Kidney (tissue), 22 donors: ENCODE data around the gene CXCL6. TPM values are rescaled to one million over a fixed set of nuclear protein-coding genes. Genes with fewer than 3 reads are reported as not detected.

Source experiments
- DNase-seq, 5 donors: peaks; one replicate each; pipeline ENCODE4 v3.0.0-alpha.2; 2013 to 2020
- FAIRE-seq: peaks from 2 replicates; lab custom pipeline; 2012; peaks lifted over from hg19 to GRCh38; lab: Jason Lieb, UNC
- H3K27ac ChIP-seq, 2 donors: one replicate each; pipeline ENCODE4 v1.7.0; 2013; ENCODE audit warnings: low read depth in 2 of 2, low read length in 2 of 2, inconsistent platforms in 1 of 2
- H3K27me3 ChIP-seq: one replicate; pipeline ENCODE4 v1.7.1; 2013; ENCODE audit warnings: low read length, inconsistent platforms; ENCODE audit not compliant: control insufficient read depth, insufficient read depth
- H3K36me3 ChIP-seq, 3 donors: one replicate each; pipeline versions ENCODE4 v1.7.0 to v1.7.1; 2013; ENCODE audit warnings: low read length in 3 of 3, control low read depth in 1 of 3, inconsistent platforms in 1 of 3; ENCODE audit not compliant: insufficient read depth in 3 of 3, control insufficient read depth in 2 of 3
- H3K4me1 ChIP-seq, 3 donors: one replicate each; pipeline versions ENCODE4 v1.7.0 to v1.7.1; 2013; ENCODE audit warnings: low read length in 3 of 3, inconsistent platforms in 1 of 3, low read depth in 1 of 3; ENCODE audit not compliant: control insufficient read depth in 2 of 3, insufficient read depth in 2 of 3
- H3K4me3 ChIP-seq, 3 donors: one replicate each; pipeline versions ENCODE4 v1.7.0 to v1.8.1; 2013; ENCODE audit warnings: low read length in 3 of 3, control low read depth in 1 of 3, inconsistent platforms in 1 of 3
- H3K9ac ChIP-seq, 3 donors: one replicate each; pipeline versions ENCODE4 v1.7.0 to v1.7.1; 2013; ENCODE audit warnings: low read length in 3 of 3, control low read depth in 1 of 3, inconsistent platforms in 1 of 3
- H3K9me3 ChIP-seq, 3 donors: one replicate each; pipeline versions ENCODE4 v1.7.0 to v1.7.1; 2013; ENCODE audit warnings: low read length in 3 of 3, control low read depth in 1 of 3, inconsistent platforms in 1 of 3; ENCODE audit not compliant: control insufficient read depth in 2 of 3, insufficient read depth in 1 of 3
- CTCF ChIP-seq: IDR thresholded peaks from 3 replicates; pipeline ENCODE4 v1.5.1; 2012; ENCODE audit warnings: mild to moderate bottlenecking, moderate library complexity, borderline replicate concordance; ENCODE audit not compliant: insufficient read depth; ENCODE audit errors: extremely low read depth
- intact Hi-C: fragments of 100-400 bp; cut with DNase I; formaldehyde crosslinking; loops from one replicate; pipeline ENCODE4 v1.11.1; 2022
- long read RNA-seq, 10 donors: library from polyadenylated mRNA in 1 of 10; unstranded in 1 of 10; transcript quantifications; one replicate each; pipeline ENCODE4 v2.0.0 and lab custom pipeline, GENCODE V29; 2021 to 2026
- polyA plus RNA-seq: library from polyadenylated mRNA; stranded (reverse); fragments of 350-450 nt; fragmentation: Illumina TruSeq; extraction: RNeasy Lipid Tissue Mini Kit (QIAGEN cat#74804); gene quantifications from one replicate; pipeline ENCODE4 v1.2.3, GENCODE V29; 2014; ENCODE audit warnings: low read depth, low replicate concordance; ENCODE audit not compliant: insufficient read depth
- total RNA-seq: library from RNA; stranded (reverse); fragmentation: NEBNext Ultra II Directional; extraction: Animal tissue kit (Norgen Biotek cat#: 25700); gene quantifications from one replicate; pipeline ENCODE4 v1.2.1, GENCODE V29; 2021
- donor health status: control.
- donor health status: control.
- donor health status: control.
- donor health status: control.
- donor health status: control.
- donor health status: DM: yes; HTN: yes; CAD: no.
- donor health status: Normal renal cell carcinoma (clear cell type).

CXCL6 gene
- total RNA-seq (8.2 TPM), polyA plus RNA-seq (1.1 TPM)
- long read RNA-seq, donor 1, result 0 reads
- long read RNA-seq, donor 2, result 0 reads
- long read RNA-seq, donor 3, result 0 reads
- long read RNA-seq, donor 4, result 0 reads
- long read RNA-seq, donor 5, result 0 reads
- long read RNA-seq, donor 6, result 0 reads
- long read RNA-seq, donor 7, transcript CXCL6-201 (4 exons, 1,718 nt), result major isoform, 8 of 10 reads
- long read RNA-seq, donor 7, partial matches to known transcripts, result 1 of 10 reads
- long read RNA-seq, donor 7, other reads (novel, unspliced or antisense), result 1 of 10 reads
- long read RNA-seq, donor 8, result 0 reads
- long read RNA-seq, donor 9, result 0 reads
- long read RNA-seq, donor 10, result 0 reads

GRCh38 chr4:73836373-73837279 is at the start of gene CXCL6:
CXCL6 (plus strand) TSS chr4:73836678; CDS start chr4:73836751, 73 bp downstream.
- DNase-seq, result peak; percentile 24 to 82 (median 34)
- no peak for TF ChIP-seq CTCF
- intact Hi-C loops, result no loop called here
- H3K9me3 ChIP-seq, result no peaks in the 10 kb centered on the region
- FAIRE-seq, result no peak
- H3K36me3 ChIP-seq, result no peaks in the 10 kb centered on the region
- H3K4me1 ChIP-seq, result no peaks in the 10 kb centered on the region
- peaks cover 2% of the 10 kb centered on the region for H3K27me3 ChIP-seq
- H3K27ac ChIP-seq, result no peak within 1 kb of the TSS
- H3K4me3 ChIP-seq, result peak within 1 kb of the TSS in 2 of 3 donors; percentile 43 to 50
- no peak within 1 kb of the TSS for H3K9ac ChIP-seq

- Histone ChIP-seq H3K36me3 (no peaks in the 10 kb centered on the region), H3K4me3 (no peak overlapping the region), H3K9ac (no peak overlapping the region), H3K27ac (no peak overlapping the region), H3K4me1 (no peaks in the 10 kb centered on the region), H3K27me3 (no peaks in the 10 kb centered on the region), H3K9me3 (no peaks in the 10 kb centered on the region)
- FAIRE-seq, result no peak
- no peak for DNase-seq
- intact Hi-C loops, result no loop called here
- TF ChIP-seq CTCF, result no peak
Observed at GRCh38 chr4:73788411-73788810, 48.1 kb upstream of the CXCL6 start.

DNA sequence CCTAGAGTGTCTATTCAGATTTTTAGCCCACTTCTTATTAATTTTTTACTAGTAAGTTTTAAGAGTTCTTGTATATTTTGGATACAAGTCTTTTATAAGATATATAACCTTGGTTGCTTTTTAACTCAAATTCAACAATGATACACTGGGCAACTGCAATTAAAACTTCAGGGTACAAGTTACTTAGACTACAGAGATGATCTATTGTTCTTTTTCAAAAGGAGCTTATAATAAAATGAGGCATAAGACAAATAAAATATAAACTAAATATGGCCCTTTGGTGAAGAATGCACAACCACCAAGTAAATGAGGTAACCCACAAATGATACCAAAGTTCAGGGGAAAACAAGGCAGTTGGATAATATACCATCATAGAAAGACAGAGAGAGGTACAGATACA is 37.6 kb upstream of the CXCL6 start:
- Histone ChIP-seq H3K4me3 (no peak overlapping the region), H3K9ac (no peak overlapping the region), H3K27ac (no peak overlapping the region), H3K4me1 (no peaks in the 10 kb centered on the region), H3K27me3 (no peaks in the 10 kb centered on the region), H3K9me3 (no peaks in the 10 kb centered on the region), H3K36me3 (no peaks in the 10 kb centered on the region)
- DNase-seq (no peak), FAIRE-seq (no peak)
- intact Hi-C loops, result no loop called here
- no peak for TF ChIP-seq CTCF
